Erythroblast (primary cell): ENCODE results near the gene RTN3.

Source experiments
- DNase-seq, 2 experiments: peaks; one replicate each; lab custom pipeline; 2025; lab: John Stamatoyannopoulos, UW
- GATA1 ChIP-seq: IDR thresholded peaks from 2 replicates; pipeline ENCODE4 v1.6.1; 2011; ENCODE audit warnings: low read depth, mild to moderate bottlenecking, control low read depth, low read length, moderate library complexity
- POLR2A ChIP-seq: IDR thresholded peaks from 2 replicates; pipeline ENCODE4 v1.6.1; 2011; ENCODE audit warnings: mild to moderate bottlenecking, low read length

The RTN3 gene

DNA sequence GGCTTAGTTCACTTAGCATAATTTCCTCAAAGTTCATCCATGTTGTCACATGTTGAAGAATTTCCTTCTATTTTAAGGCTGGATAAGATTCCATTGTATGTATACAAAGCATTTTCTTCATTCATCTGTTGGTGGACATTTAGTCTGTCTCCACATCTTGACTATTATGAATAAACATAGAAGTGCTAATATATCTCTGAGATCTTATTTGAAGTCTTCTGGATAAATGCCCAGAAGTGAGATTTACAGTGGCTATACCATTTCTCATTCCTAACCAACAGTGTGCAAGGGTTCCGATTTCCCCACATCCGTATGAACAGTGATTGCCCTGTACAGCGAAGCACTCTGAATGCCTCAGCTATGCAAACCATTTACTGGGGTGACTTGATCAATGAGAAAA is 93.9 kb downstream of the RTN3 start:
- TF ChIP-seq POLR2A, result no peak
- no peak for DNase-seq

GRCh38 chr11:63779039-63779438 is 97.7 kb downstream of the RTN3 start:
- TF ChIP-seq POLR2A (no peak), GATA1 (no peak)
- DNase-seq, result no peak

DNA sequence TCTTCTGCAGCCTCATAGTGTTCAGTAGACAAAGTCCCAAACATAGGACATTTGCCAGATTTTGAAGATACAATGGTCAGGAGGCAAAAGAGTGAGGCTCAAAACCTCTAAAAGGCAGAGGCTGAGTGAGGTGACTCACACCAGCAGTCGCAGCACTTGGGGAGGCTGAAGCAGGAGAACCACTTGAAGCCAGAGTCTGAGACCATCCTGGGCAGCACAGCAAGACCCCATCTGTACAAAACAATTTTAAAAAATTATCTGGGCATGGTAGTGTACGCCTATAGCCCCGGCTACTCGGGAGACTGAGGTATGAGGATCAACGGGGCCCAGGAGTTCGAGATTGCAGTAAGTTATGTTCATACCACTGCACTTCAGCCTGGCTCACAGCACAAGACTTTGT is 101.4 kb downstream of the RTN3 start:
- DNase-seq, result no peak
- TF ChIP-seq GATA1, result no peak
- TF ChIP-seq POLR2A, result no peak

- no peak for DNase-seq
- TF ChIP-seq POLR2A, result no peak
- TF ChIP-seq GATA1, result no peak
Observed at GRCh38 chr11:63783925-63784592, 102.8 kb downstream of the RTN3 start.

DNA sequence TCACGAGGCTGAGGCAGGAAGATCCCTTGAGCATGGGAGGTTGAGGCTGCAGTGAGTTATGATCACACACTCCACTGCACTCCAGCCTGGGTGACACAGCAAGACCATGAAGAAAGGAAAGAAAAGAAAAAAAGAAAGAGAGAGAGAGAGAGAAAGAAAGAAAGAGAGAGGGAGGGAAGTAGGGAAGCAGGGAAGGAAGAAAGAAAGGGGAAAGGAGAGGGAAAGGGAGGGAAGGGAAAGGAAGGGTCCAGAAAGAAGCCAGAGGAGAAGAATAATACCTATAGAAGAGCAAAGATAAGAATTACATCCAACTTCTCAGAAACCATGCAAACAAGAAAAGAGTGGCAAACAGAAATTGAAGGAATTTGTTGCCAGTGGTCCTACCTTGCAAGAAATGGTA is 104.5 kb downstream of the RTN3 start:
- TF ChIP-seq GATA1 (no peak), POLR2A (no peak)
- DNase-seq, result no peak

- no peak for TF ChIP-seq POLR2A
- no peak for TF ChIP-seq GATA1
- DNase-seq, result no peak
Observed at GRCh38 chr11:63791495-63792167, 110.3 kb downstream of the RTN3 start.

DNA sequence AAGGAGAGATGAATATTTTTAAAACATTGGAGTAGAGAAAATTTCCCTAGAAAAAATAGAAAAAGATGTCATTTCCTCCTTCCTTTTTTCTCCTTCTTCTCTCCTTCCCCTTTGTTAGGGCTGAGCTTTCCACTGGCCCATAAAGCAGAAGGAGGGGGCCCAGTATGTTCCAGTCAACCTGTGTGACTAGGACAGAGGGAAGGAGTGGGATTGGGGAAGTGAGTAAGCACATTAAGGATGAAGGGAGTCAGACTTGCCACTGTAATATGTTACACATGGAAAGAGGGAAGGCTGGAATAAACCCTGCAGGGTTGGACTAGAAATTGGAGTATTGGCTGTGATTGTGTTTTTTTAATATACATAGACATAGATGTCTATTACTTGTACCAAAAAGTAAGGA is 111.9 kb downstream of the RTN3 start:
- no peak for DNase-seq
- no peak for TF ChIP-seq POLR2A
- no peak for TF ChIP-seq GATA1

DNA sequence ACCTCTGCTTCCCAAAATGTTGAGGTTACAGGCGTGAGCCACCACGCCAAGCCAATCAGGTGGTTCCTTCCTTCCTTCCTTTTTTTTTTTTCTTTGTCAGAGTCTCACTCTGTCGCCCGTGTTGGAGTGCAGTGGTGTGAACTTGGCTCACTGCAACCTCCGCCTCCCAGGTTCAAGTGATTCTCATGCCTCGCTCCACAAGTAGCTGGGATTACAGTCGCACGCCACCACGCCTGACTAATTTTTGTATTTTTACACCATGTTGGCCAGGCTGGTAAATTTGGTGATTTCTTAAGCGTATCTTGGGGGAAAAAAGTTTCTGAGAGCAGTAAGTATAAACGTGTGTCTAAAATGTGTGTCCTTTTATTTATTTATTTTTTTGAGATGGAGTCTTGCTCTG is 113.8 kb downstream of the RTN3 start:
- DNase-seq, result no peak
- TF ChIP-seq GATA1, result no peak

- DNase-seq, result no peak
- TF ChIP-seq GATA1 (no peak), POLR2A (no peak)
Observed at GRCh38 chr11:63800921-63801320, 119.6 kb downstream of the RTN3 start.

DNA sequence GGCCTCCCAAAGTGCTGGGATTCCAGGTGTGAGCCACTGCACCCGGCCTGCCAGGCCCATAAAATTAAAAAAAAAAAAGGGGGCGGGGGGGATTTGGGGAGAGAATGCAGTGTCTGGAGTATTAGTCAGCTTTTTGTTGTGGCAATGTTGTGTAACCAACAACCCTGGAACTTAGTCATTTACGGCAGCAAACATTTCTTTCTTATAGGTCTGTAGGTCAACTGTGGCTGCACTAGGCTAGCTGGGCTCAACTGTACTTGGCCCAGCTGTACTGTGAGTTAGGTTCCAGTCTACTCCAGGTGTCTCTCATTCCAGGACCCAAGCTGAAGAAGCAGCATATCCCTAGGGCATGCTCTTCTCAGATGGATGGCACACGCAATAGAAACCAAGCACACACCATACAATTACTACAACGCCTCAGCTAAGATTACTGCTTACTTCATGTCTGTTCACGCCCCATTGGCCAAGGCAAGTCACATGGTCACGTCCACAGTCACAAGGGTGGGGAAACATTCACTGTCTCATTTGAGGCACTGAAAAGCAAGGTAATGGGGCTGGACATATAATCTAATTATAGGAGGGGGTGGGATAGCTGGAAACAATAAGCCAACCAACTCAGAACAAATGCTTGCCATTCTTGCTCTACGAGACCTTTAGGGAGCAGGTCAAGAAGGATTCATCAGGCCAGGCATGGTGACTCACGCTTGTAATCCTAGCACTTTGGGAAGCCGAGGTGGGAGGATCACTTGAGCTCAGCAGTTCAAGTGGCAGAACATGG is 121.5 kb downstream of the RTN3 start:
- DNase-seq, result peak; percentile 25 to 39
- no peak for TF ChIP-seq POLR2A
- no peak for TF ChIP-seq GATA1

GRCh38 chr11:63804259-63804658 is 123.0 kb downstream of the RTN3 start:
- DNase-seq, result no peak
- TF ChIP-seq POLR2A (no peak), GATA1 (no peak)

- no peak for DNase-seq
- TF ChIP-seq POLR2A, result no peak
- no peak for TF ChIP-seq GATA1
Observed at GRCh38 chr11:63805844-63806415, 124.6 kb downstream of the RTN3 start.
